ENCODE results near the gene TENM4.

- TF ChIP-seq CTCF (IDR thresholded peaks at IDR 0.05) (no peak), POLR2A (IDR thresholded peaks at IDR 0.05) (no peak)
Observed at GRCh38 chr11:78946945-78947902, 493.6 kb downstream of the TENM4 start.

All from heart left ventricle (tissue), 13 donors.